ENCODE measurements around the gene PLEKHD1. TPM values are rescaled to one million over a fixed set of nuclear protein-coding genes. Genes with fewer than 3 reads are reported as not detected.

The PLEKHD1 gene
- total and polyA plus RNA-seq, 2 of the 8 experiments (the other 6 are each of a cell fraction or from before 2014, with no cell fraction given), result 0.24 to 0.48 TPM

DNA sequence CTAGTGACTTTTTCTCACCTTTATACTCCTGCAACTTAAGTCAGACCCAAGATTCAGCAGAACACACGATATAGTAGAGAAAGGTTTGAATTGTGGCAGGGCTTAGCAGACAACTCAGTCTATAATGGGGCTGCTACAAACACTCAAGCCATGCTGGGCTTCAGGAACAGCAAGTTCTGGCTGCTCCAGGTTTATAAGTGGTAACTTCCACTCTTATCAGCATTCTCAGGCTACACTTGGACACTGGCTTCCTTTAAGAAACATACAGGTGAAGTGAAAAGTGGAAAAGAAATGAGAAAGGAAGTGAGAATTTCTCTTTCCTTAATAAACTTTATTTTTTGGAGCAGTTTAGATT is 21.7 kb downstream of the PLEKHD1 start (continued):
- TF ChIP-seq, protein P1, sequence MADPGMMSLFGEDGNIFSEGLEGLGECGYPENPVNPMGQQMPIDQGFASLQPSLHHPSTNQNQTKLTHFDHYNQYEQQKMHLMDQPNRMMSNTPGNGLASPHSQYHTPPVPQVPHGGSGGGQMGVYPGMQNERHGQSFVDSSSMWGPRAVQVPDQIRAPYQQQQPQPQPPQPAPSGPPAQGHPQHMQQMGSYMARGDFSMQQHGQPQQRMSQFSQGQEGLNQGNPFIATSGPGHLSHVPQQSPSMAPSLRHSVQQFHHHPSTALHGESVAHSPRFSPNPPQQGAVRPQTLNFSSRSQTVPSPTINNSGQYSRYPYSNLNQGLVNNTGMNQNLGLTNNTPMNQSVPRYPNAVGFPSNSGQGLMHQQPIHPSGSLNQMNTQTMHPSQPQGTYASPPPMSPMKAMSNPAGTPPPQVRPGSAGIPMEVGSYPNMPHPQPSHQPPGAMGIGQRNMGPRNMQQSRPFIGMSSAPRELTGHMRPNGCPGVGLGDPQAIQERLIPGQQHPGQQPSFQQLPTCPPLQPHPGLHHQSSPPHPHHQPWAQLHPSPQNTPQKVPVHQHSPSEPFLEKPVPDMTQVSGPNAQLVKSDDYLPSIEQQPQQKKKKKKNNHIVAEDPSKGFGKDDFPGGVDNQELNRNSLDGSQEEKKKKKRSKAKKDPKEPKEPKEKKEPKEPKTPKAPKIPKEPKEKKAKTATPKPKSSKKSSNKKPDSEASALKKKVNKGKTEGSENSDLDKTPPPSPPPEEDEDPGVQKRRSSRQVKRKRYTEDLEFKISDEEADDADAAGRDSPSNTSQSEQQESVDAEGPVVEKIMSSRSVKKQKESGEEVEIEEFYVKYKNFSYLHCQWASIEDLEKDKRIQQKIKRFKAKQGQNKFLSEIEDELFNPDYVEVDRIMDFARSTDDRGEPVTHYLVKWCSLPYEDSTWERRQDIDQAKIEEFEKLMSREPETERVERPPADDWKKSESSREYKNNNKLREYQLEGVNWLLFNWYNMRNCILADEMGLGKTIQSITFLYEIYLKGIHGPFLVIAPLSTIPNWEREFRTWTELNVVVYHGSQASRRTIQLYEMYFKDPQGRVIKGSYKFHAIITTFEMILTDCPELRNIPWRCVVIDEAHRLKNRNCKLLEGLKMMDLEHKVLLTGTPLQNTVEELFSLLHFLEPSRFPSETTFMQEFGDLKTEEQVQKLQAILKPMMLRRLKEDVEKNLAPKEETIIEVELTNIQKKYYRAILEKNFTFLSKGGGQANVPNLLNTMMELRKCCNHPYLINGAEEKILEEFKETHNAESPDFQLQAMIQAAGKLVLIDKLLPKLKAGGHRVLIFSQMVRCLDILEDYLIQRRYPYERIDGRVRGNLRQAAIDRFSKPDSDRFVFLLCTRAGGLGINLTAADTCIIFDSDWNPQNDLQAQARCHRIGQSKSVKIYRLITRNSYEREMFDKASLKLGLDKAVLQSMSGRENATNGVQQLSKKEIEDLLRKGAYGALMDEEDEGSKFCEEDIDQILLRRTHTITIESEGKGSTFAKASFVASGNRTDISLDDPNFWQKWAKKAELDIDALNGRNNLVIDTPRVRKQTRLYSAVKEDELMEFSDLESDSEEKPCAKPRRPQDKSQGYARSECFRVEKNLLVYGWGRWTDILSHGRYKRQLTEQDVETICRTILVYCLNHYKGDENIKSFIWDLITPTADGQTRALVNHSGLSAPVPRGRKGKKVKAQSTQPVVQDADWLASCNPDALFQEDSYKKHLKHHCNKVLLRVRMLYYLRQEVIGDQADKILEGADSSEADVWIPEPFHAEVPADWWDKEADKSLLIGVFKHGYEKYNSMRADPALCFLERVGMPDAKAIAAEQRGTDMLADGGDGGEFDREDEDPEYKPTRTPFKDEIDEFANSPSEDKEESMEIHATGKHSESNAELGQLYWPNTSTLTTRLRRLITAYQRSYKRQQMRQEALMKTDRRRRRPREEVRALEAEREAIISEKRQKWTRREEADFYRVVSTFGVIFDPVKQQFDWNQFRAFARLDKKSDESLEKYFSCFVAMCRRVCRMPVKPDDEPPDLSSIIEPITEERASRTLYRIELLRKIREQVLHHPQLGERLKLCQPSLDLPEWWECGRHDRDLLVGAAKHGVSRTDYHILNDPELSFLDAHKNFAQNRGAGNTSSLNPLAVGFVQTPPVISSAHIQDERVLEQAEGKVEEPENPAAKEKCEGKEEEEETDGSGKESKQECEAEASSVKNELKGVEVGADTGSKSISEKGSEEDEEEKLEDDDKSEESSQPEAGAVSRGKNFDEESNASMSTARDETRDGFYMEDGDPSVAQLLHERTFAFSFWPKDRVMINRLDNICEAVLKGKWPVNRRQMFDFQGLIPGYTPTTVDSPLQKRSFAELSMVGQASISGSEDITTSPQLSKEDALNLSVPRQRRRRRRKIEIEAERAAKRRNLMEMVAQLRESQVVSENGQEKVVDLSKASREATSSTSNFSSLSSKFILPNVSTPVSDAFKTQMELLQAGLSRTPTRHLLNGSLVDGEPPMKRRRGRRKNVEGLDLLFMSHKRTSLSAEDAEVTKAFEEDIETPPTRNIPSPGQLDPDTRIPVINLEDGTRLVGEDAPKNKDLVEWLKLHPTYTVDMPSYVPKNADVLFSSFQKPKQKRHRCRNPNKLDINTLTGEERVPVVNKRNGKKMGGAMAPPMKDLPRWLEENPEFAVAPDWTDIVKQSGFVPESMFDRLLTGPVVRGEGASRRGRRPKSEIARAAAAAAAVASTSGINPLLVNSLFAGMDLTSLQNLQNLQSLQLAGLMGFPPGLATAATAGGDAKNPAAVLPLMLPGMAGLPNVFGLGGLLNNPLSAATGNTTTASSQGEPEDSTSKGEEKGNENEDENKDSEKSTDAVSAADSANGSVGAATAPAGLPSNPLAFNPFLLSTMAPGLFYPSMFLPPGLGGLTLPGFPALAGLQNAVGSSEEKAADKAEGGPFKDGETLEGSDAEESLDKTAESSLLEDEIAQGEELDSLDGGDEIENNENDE (IDR thresholded peaks at IDR 0.05; ENCODE audit: insufficient replicate concordance, low read length), result no peak
- TF ChIP-seq JUN (IDR thresholded peaks at IDR 0.05; ENCODE audit: low read depth, low read length) (no peak), ZNF274 (IDR thresholded peaks at IDR 0.05; ENCODE audit: borderline replicate concordance, extremely low read depth, low read length) (no peak)
